Measurements from ENCODE around the gene AKAP13. TPM values are rescaled to one million over a fixed set of nuclear protein-coding genes. Genes with fewer than 3 reads are reported as not detected.

Gene AKAP13
- total RNA-seq, 4 donors from 2014 or later, result 131 to 265 (median 224) TPM

DNA sequence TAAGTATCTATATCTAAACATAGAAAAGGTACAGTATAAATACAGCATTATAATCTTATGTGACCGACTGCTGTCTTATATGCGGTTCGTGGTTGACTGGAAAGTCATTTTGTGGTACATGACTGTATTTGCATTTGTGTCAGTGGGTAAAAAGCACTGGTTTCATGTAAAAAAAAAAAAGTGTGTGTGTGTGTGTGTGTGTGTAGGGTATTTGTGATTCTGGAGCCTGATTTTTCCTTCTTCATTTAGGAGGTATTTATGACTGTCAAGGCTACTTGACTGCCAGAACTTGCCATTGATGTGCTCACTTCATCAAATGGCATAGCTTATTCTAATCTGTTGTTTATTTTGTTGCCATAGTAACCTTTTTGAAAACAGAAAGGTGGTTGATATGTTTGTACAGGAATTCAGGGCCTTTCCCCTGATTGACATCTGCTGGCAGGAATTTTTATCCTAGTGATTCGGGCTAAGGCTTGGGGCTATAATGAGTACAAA lies 63.2 kb downstream of the AKAP13 start:
- TF ChIP-seq, protein P1, sequence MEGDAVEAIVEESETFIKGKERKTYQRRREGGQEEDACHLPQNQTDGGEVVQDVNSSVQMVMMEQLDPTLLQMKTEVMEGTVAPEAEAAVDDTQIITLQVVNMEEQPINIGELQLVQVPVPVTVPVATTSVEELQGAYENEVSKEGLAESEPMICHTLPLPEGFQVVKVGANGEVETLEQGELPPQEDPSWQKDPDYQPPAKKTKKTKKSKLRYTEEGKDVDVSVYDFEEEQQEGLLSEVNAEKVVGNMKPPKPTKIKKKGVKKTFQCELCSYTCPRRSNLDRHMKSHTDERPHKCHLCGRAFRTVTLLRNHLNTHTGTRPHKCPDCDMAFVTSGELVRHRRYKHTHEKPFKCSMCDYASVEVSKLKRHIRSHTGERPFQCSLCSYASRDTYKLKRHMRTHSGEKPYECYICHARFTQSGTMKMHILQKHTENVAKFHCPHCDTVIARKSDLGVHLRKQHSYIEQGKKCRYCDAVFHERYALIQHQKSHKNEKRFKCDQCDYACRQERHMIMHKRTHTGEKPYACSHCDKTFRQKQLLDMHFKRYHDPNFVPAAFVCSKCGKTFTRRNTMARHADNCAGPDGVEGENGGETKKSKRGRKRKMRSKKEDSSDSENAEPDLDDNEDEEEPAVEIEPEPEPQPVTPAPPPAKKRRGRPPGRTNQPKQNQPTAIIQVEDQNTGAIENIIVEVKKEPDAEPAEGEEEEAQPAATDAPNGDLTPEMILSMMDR (IDR thresholded peaks at IDR 0.05; ENCODE audit: low read depth), result no peak

DNA sequence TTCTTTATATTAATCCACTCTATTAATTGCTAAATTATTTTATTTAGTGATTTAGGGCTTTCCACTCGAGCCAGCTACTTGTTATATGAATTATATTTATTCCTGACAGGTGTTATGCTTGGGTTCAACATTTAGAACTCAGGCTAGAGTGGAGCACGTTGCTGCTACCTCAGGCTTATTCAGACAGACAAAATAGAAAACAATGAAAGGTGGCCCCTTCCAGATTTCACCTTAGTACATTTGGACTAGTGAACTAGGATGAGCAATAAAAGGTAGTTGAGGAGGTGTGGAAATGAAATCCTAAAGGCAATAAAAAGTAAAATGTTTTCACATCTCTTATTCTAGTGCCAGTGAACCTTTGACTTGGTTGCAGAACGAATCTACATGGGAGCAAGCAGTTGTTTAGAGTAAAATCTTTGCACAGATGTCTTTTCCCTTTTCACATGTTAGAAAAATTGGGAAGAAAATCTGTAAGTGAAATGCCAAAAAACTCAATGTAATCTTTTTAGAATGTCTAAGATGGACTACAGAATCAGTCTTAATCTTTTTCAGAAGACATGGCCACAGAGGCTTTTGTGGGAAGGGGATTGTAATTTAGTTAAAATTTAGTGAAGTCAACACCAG lies 63.8 kb downstream of the AKAP13 start:
- TF ChIP-seq, protein P1 (IDR thresholded peaks at IDR 0.05; ENCODE audit: low read depth), result no peak

DNA sequence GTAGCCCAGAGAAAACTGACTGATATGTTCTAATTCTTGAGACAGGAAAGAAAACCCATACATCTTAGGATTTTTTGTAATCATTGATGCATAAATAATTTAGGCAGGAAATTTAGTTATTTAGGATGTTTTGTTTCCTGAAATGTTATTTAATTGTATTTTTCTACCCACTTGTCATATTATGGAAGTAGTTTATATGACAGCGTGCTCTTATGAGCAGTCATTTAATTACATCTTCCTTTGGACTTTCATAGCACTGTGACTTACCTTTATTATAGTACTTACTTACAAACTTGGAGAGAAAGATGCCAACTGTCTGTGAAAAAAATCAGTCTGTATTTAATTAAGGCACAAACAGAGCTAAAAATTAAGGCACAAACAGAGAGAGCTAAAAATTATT lies 65.0 kb downstream of the AKAP13 start:
- TF ChIP-seq, protein P1 (IDR thresholded peaks at IDR 0.05; ENCODE audit: low read depth), result no peak

DNA sequence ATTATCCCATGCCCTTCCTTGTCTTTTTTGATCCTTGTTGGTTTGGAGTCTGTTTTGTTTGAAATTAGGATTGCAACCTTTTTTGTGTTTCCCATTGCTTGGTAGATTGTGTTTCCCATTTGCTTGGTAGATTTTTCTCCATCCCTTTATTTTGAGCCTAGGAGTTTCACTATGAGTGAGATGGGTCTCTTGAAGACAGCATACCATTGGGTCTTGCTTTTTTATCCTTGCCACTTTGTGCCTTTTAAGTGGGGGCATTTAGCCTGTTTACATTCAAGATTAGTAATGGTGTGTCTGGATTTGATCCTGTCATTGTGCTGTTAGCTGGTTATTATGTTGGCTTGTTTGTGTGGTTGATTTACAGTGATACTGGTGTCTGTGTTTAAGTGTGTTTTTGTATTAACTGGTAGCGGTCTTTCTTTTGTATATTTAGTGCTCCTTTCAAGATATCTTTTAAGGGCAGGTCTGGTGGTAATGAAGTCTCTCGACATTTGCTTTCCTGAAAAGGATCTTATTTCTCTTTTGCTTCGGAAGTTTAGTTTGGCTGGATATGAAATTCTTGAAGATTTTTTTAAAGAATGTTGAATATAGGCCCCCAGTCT lies 70.8 kb downstream of the AKAP13 start:
- TF ChIP-seq, protein P1 (IDR thresholded peaks at IDR 0.05; ENCODE audit: low read depth), result no peak

DNA sequence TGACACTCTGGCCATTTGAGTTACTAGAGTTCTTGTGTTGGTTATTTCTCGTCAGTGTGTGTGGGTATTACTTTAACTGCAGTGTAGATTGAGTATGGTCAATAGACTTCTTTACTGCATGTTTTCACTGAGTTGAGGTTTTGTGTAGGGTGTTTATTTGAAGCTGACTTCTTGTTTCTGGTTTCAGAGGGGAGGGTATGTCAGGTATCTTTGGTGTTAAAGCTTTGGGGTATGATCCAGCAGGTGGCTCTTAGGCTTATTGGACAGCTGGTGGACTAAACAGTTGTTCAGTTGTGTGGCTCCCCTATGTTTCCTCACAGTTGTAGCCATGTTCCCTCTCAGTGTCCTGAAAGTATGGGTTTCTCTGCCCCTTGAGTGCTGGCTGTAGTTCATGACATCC lies 72.0 kb downstream of the AKAP13 start:
- TF ChIP-seq, protein P1 (IDR thresholded peaks at IDR 0.05; ENCODE audit: low read depth), result no peak

DNA sequence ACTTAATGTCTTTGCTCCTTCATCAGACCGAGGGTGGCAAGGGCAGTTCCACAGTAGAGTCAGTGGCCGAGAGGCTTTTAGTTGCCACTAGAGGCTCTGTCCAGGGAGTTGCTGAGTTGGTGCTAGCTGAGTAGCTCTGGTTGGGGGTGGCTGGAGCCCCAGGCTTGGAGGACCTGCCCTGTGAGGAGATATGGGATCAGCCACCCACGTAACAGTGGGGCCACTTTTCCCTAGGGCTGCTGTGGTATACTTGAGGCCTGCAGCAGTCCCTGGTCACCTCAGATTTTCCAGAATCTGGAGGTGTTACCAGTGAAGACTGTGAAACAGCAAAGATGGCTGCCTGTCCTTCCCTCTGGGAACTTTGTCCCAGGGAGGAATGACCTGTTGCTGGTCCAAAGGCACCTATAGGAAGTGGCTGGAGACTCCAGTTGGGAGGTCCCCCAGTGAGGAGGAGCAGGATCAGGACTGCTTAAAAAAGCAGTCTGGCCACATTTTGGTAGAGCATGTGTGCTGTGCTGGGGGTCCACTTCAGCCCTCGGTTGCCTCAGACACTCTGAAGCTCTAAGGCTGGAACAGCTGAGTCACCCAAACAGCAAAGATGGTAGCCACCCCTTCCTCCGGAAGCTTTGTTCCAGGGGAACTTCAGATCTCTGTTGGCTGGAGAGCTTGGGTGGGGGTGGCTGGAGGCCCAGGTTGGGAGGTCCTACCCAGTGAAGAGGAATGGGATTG lies 72.9 kb downstream of the AKAP13 start:
- TF ChIP-seq, protein P1 (IDR thresholded peaks at IDR 0.05; ENCODE audit: low read depth), result no peak

DNA sequence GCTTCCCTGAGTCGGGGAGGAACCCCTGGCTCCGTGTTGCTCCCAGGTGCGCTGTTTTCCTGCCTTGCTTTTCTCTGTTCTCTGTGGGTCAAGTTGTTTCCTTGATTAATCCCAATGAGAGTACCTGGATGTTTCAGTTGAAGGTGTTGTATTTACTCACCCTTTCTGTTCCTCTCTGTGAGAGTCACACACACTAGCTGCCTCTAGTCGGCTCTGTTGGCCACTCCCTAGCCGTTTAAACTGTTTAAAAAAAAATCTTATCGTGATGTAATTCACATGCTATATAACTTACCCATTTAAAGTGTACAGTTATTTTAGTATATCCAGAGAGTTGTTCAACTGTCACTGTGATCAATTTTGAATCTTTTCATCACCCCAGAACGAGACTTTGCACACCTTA lies 74.0 kb downstream of the AKAP13 start:
- TF ChIP-seq, protein P1 (IDR thresholded peaks at IDR 0.05; ENCODE audit: low read depth), result no peak
